Kidney (tissue), 14 donors: ENCODE data around the gene CCDC85A. TPM values are rescaled to one million over a fixed set of nuclear protein-coding genes. Genes with fewer than 3 reads are reported as not detected.

Source experiments
- DNase-seq, 5 donors: peaks; one replicate each; pipeline ENCODE4 v3.0.0-alpha.2; 2013 to 2020
- FAIRE-seq: peaks from 2 replicates; lab custom pipeline; 2012; peaks lifted over from hg19 to GRCh38; lab: Jason Lieb, UNC
- H3K27ac ChIP-seq, 2 donors: one replicate each; pipeline ENCODE4 v1.7.0; 2013; ENCODE audit warnings: low read depth in 2 of 2, low read length in 2 of 2, inconsistent platforms in 1 of 2
- H3K27me3 ChIP-seq: one replicate; pipeline ENCODE4 v1.7.1; 2013; ENCODE audit warnings: low read length, inconsistent platforms; ENCODE audit not compliant: control insufficient read depth, insufficient read depth
- H3K36me3 ChIP-seq, 3 donors: one replicate each; pipeline versions ENCODE4 v1.7.0 to v1.7.1; 2013; ENCODE audit warnings: low read length in 3 of 3, control low read depth in 1 of 3, inconsistent platforms in 1 of 3; ENCODE audit not compliant: insufficient read depth in 3 of 3, control insufficient read depth in 2 of 3
- H3K4me1 ChIP-seq, 3 donors: one replicate each; pipeline versions ENCODE4 v1.7.0 to v1.7.1; 2013; ENCODE audit warnings: low read length in 3 of 3, inconsistent platforms in 1 of 3, low read depth in 1 of 3; ENCODE audit not compliant: control insufficient read depth in 2 of 3, insufficient read depth in 2 of 3
- H3K4me3 ChIP-seq, 3 donors: one replicate each; pipeline versions ENCODE4 v1.7.0 to v1.8.1; 2013; ENCODE audit warnings: low read length in 3 of 3, control low read depth in 1 of 3, inconsistent platforms in 1 of 3
- H3K9ac ChIP-seq, 3 donors: one replicate each; pipeline versions ENCODE4 v1.7.0 to v1.7.1; 2013; ENCODE audit warnings: low read length in 3 of 3, control low read depth in 1 of 3, inconsistent platforms in 1 of 3
- H3K9me3 ChIP-seq, 3 donors: one replicate each; pipeline versions ENCODE4 v1.7.0 to v1.7.1; 2013; ENCODE audit warnings: low read length in 3 of 3, control low read depth in 1 of 3, inconsistent platforms in 1 of 3; ENCODE audit not compliant: control insufficient read depth in 2 of 3, insufficient read depth in 1 of 3
- intact Hi-C: fragments of 100-400 bp; cut with DNase I; formaldehyde crosslinking; loops from one replicate; pipeline ENCODE4 v1.11.1; 2022
- polyA plus RNA-seq: library from polyadenylated mRNA; stranded (reverse); fragments of 350-450 nt; fragmentation: Illumina TruSeq; extraction: RNeasy Lipid Tissue Mini Kit (QIAGEN cat#74804); gene quantifications from one replicate; pipeline ENCODE4 v1.2.3, GENCODE V29; 2014; ENCODE audit warnings: low read depth, low replicate concordance; ENCODE audit not compliant: insufficient read depth
- total RNA-seq: library from RNA; stranded (reverse); fragmentation: NEBNext Ultra II Directional; extraction: Animal tissue kit (Norgen Biotek cat#: 25700); gene quantifications from one replicate; pipeline ENCODE4 v1.2.1, GENCODE V29; 2021
- TF ChIP-seq, protein P1 (sequence below): IDR thresholded peaks from 3 replicates; pipeline ENCODE4 v1.5.1; 2012; ENCODE audit warnings: mild to moderate bottlenecking, moderate library complexity, borderline replicate concordance; ENCODE audit not compliant: insufficient read depth; ENCODE audit errors: extremely low read depth
- donor health status: control.
- donor health status: control.
- donor health status: control.
- donor health status: control.
- donor health status: control.
- donor health status: DM: yes; HTN: yes; CAD: no.
- donor health status: Normal renal cell carcinoma (clear cell type).

The CCDC85A gene
- total and polyA plus RNA-seq, 2 donors from 2014 or later: 0.65 to 2.1 TPM

GRCh38 chr2:56182420-56182819 is 1.4 kb upstream of the CCDC85A start:
- FAIRE-seq (no peak), DNase-seq (no peak)
- Histone ChIP-seq H3K4me3 (no peak overlapping the region), H3K4me1 (peaks cover 0 to 5% (median 0%) of the 10 kb centered on the region in 3 donors), H3K9me3 (no peaks in the 10 kb centered on the region), H3K9ac (no peak overlapping the region), H3K27ac (no peak overlapping the region), H3K36me3 (no peaks in the 10 kb centered on the region), H3K27me3 (no peaks in the 10 kb centered on the region)
- intact Hi-C loops: loop anchor here (5.0 kb wide), 1 partner anchor 570 kb away; no protein-coding TSS in a partner anchor
- TF ChIP-seq, protein P1, sequence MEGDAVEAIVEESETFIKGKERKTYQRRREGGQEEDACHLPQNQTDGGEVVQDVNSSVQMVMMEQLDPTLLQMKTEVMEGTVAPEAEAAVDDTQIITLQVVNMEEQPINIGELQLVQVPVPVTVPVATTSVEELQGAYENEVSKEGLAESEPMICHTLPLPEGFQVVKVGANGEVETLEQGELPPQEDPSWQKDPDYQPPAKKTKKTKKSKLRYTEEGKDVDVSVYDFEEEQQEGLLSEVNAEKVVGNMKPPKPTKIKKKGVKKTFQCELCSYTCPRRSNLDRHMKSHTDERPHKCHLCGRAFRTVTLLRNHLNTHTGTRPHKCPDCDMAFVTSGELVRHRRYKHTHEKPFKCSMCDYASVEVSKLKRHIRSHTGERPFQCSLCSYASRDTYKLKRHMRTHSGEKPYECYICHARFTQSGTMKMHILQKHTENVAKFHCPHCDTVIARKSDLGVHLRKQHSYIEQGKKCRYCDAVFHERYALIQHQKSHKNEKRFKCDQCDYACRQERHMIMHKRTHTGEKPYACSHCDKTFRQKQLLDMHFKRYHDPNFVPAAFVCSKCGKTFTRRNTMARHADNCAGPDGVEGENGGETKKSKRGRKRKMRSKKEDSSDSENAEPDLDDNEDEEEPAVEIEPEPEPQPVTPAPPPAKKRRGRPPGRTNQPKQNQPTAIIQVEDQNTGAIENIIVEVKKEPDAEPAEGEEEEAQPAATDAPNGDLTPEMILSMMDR: no peak

GRCh38 chr2:56184500-56185011 is 766 bp downstream of the CCDC85A start:
- peaks cover 0 to 5% (median 0%) of the 10 kb centered on the region in 3 donors for H3K4me1 ChIP-seq
- FAIRE-seq: no peak
- DNase-seq: peak; percentile 43 to 78 (median 60)
- intact Hi-C loops: loop anchor here (5.0 kb wide), 1 partner anchor 568 kb away; no protein-coding TSS in a partner anchor
- peak overlapping the region in 2 of 3 donors; percentile 59 to 71 for H3K4me3 ChIP-seq
- H3K27me3 ChIP-seq: no peaks in the 10 kb centered on the region
- TF ChIP-seq, protein P1: no peak
- H3K9me3 ChIP-seq: no peaks in the 10 kb centered on the region
- no peaks in the 10 kb centered on the region for H3K36me3 ChIP-seq
- no peak overlapping the region for H3K27ac ChIP-seq
- no peak overlapping the region for H3K9ac ChIP-seq

GRCh38 chr2:56185101-56185581 is 1.4 kb downstream of the CCDC85A start:
- peak in 3 of 5 donors; percentile 31 to 36 (median 31) for DNase-seq
- Histone ChIP-seq H3K27ac (peak overlapping the region in 1 of 2 donors; percentile 35), H3K36me3 (no peaks in the 10 kb centered on the region), H3K9ac (peak overlapping the region in 2 of 3 donors; percentile 26 to 55), H3K9me3 (no peaks in the 10 kb centered on the region), H3K4me3 (peak overlapping the region; percentile 44 to 71 (median 59)), H3K27me3 (no peaks in the 10 kb centered on the region), H3K4me1 (peaks cover 0 to 5% (median 0%) of the 10 kb centered on the region in 3 donors)
- TF ChIP-seq, protein P1: no peak
- no peak for FAIRE-seq
- intact Hi-C loops: no loop called here
